Central memory CD4-positive, alpha-beta T cell (primary cell): ENCODE results near the gene RNASE1.
"Not testable (repeated sequence)": the region's sequence is repeated elsewhere in the genome, so short reads cannot be mapped to it uniquely, and the experiment has no call there.

Source experiments
- DNase-seq: peaks from one replicate; pipeline ENCODE4 v3.0.0; 2022
- total RNA-seq, 3 experiments: gene quantifications; one replicate each; lab custom pipeline; 2026; lab: John Stamatoyannopoulos, UW

RNASE1 gene
- total RNA-seq = 0 reads per million in 3 experiments

DNA sequence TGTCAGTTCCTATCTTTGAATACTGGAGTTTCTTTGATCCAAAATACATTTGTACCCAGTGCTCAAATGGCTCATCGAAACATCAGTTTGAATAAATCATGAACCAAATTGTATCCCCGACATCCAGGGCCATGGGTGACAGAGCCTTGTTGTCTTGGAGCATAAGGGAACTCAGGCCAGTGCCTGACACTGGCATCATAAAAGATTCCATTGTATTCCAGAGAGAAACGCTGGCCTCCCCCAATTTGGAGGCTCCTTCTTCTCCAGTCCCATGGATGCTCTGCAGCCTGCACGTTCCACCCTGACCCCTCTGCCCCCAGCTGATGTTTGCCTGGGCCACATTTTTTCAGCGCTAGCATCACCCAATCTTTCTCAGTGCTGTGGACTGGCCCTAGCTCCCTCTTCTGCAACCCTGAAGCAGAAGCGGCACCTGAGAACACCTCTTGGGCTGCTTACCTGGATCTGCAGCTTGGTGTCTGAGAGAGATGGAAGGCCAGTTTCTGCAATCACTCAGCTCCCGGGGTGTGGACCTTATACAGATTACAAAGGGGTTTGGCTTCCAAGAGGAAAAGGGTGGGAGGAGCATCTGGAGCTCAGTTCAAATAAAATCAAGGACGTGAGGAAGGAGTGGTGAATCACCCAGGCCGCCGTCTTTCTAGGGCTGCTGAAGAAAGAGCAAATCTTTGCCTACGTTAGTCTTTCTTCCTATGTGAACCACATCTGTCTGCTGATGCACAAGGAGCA is at the start of gene RNASE1:
Gene RNASE1 (minus strand): TSS at position 504 of the 744 bp plus-strand sequence. CDS start 776 bp downstream, outside the sequence.
- no peak for DNase-seq

DNA sequence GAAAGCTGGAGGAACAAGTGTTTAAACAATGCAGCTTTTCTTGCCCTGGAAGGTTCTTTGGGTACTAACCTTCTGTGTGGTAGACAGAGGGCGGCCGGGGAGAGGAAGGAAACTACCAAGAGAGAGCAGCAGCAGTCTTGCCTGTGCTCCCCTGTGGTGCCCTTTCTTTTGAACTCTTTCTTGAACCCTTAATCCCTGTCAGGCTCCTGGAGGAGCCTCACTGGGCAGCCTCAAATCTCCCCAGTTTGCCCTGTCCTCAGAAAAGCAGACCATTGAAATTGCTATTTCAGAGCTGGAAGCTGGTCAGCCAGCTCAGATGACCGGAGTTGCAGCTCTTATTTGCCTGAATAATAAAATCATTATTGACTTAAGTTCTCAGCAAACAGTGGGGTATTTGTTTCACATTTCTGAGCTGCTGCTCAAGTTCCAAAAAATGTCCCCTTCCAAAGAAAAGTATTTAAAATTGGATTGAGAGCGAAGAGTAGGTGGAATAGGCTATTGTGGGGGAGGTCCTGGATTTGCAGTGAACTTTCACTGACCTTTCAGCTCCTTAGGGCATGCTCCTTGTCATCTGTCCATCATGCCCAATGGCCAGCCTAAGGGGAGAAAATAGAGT is 46.4 kb upstream of the RNASE1 start:
- DNase-seq = no peak

GRCh38 chr14:20848316-20848954 is 45.8 kb upstream of the RNASE1 start:
- no peak for DNase-seq

DNA sequence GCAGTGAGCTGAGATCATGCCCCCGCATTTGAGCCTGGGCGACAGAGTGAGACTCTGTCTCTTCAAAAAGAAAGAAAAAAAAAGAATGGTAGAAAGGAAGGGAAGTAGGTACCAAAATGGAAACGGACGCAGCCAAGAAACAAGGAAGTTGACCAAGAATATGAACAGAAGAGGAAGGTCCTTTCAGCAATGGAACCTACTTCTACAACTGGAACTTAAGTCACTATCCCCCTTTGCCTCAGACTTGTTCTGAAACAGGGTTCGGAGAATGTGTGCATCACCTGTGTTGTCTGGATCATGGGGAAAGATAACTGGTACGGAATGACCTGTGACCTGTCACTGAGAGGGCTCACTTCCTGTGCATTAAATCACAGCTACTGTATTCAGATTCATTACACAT is 43.9 kb upstream of the RNASE1 start:
- DNase-seq = no peak

- DNase-seq = no peak
Measured at GRCh38 chr14:20841096-20841495, 38.5 kb upstream of the RNASE1 start.

- no peak for DNase-seq
Measured at GRCh38 chr14:20837831-20838230, 35.2 kb upstream of the RNASE1 start.

DNA sequence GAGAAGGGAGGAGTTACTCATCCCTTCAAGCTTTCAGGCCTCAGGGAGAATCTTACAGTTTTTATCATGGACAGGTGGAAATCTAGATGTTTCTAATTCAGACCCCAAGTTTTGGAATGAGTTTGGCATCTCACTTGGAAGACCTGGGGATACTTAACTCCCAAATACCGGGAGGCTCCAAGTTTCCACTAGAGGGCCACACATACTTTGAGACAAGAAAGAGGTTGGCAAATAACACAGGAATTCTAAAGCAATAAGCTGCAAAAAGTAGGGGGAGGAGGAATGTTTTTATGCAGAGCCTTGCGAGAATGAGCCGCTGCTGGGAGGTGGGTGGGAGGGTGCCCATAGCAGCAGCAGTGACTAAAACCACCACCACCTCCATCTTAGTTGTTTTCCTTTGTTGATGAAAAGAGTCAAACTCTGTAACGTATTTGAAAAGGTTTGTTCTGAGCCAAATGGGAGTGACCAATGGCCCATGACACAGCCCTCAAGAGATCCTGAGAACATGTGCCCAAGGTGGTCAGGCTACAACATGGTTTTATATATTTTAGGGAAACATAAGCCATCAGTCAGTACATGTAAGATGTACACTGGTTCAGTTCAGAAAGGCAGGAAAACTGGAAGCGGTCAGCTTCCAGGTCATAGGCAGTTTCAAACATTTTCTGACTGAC is 34.2 kb upstream of the RNASE1 start:
- DNase-seq = no peak

GRCh38 chr14:20834899-20835298 is 32.3 kb upstream of the RNASE1 start:
- no peak for DNase-seq

GRCh38 chr14:20830831-20831230 is 28.2 kb upstream of the RNASE1 start:
- no peak for DNase-seq

GRCh38 chr14:20828024-20828694 is 25.5 kb upstream of the RNASE1 start:
- DNase-seq = not testable (repeated sequence)

GRCh38 chr14:20827326-20827725 is 24.7 kb upstream of the RNASE1 start:
- DNase-seq = no peak

DNA sequence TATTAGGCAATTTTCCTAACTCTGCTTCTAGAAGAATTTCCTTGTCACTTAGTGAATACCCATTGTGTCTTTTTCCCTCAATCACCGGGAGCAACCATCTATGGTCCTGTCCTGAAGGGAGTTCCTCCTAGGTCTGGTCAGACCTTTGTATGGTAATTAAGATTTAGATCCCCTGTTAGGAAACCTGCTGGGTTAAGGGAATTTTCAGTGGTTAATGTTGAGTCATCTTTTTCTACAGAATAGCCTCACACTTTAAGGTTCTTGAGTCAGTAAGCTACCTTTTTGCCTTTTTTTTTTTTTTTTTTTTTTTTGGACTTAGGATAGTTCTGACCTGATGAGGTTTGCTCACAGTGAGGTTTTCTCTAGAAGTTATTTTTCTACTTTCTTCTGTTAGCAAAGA is 24.0 kb upstream of the RNASE1 start:
- DNase-seq = not testable (repeated sequence)

GRCh38 chr14:20823859-20824258 is 21.2 kb upstream of the RNASE1 start:
- no peak for DNase-seq

GRCh38 chr14:20821521-20822108 is 19.0 kb upstream of the RNASE1 start:
- not testable (repeated sequence) for DNase-seq

DNA sequence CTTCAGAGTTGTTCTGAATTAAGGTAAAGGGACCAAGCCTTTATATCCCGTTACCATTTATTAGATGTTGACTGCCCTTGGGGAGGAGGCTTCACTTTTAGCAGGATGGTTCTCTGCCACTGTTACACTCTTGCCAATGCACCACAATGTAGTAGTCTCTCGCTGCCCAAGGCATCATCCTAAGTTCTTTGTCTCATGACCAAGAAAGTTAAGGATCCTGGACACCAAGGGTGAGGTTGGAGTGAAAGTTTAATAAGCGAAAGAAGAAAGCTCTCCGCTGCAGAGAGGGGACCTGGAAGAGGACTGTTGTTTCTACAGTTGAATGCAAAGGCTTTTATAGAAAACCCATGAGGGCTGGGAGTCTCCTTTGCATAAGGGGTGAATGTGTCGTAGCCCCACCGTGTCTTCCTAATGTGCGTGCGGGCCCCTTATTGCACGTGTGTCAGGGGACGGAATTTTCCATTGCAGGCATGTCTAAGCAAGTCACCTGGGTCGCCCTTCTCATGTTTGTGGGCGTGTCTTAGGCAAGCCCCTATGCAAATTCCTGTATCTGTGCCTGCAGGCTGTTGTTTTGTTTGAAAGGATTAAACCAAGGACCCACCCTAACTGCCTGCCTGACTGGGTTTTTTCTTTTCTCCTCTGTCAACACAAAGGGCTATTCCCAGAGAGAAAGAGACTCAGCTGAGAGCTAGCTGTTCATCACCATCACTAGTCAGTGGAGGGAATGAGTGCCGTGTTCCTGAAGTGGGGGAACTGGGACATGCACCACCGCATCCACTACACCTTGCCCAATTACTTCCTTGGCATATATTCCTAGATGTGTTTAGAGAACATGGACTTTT is 17.6 kb upstream of the RNASE1 start:
- no peak for DNase-seq

- no peak for DNase-seq
Measured at GRCh38 chr14:20818861-20819260, 16.2 kb upstream of the RNASE1 start.

GRCh38 chr14:20815946-20816345 is 13.3 kb upstream of the RNASE1 start:
- not testable (repeated sequence) for DNase-seq

- DNase-seq = no peak
Measured at GRCh38 chr14:20811986-20812975, 9.6 kb upstream of the RNASE1 start.

DNA sequence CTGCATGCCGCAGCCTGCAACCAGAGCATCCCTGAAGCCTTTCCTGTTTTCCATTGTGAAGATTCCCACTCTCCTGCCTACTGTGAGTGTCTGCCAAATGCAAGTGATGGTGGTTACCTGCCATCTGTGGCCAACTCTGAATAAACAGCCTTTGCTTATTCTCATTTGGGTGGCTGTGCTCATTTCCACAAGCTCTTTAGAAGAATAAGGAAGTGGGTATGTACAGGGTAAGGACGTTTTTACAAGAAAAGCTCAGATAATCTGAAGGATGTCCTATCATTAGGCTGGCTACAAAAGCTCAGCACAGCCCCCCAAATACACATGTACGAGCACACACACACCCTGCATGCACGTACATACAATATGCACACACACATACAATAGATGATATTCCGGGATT is 7.3 kb upstream of the RNASE1 start:
- DNase-seq = no peak

GRCh38 chr14:20808162-20808483 is 5.5 kb upstream of the RNASE1 start:
- no peak for DNase-seq
